NCI-H345 treated with DMSO at 0.1 percent for 48 hours (cell line): ENCODE data around the gene CCDC86.
A peak's percentile ranks its signal among the peaks of the same experiment; 100 is the strongest.

Source experiments
- DNase-seq: peaks from one replicate; lab custom pipeline; 2025; ENCODE audit not compliant: unreplicated experiment; lab: John Stamatoyannopoulos, UW

The CCDC86 gene

GRCh38 chr11:60868682-60869450 lies 27.0 kb downstream of the CCDC86 start:
- DNase-seq, result no peak

- no peak for DNase-seq
Measured at GRCh38 chr11:60869451-60869825, 27.5 kb downstream of the CCDC86 start.

DNA sequence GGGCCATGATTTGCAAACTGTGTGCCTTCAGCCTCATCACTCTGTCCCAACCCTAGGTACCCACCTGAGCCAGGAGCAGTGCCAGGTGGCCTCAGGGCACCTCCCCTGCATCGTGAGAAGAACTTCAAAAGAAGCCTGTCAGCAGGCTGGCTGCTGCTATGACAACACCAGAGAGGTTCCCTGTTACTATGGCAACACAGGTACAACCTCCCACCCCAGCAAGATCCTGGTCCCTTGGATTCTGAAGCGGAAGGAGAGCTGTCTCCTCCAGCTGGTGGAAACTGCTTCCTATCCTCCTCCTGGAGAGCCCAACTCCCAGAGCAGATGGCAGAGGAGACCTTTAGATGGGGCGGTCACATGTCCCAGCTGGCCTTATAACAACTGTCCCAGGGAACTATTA lies 28.4 kb downstream of the CCDC86 start:
- no peak for DNase-seq

DNA sequence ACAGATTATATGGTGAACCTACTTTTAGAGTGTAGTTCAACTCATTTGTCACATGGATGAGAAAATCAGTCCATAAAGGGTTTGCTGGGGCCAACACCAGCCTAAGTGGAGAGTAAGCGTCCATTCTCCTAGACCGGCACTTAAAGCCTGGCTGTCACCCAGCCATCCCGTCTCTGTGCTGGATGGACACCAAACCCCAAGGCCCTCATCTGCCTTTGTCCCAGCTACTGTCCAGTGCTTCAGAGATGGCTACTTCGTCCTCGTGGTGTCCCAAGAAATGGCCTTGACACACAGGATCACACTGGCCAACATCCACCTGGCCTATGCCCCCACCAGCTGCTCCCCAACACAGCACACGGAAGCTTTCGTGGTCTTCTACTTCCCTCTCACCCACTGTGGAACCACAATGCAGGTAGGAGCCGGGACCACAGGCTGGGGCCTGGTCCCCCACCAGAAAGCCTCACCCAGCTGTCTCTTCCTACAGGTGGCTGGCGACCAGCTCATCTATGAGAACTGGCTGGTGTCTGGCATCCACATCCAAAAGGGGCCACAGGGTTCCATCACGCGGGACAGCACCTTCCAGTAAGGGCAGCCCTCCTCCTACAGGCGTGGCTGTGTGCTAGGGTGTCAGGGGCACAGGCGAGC lies 28.9 kb downstream of the CCDC86 start:
- no peak for DNase-seq

DNA sequence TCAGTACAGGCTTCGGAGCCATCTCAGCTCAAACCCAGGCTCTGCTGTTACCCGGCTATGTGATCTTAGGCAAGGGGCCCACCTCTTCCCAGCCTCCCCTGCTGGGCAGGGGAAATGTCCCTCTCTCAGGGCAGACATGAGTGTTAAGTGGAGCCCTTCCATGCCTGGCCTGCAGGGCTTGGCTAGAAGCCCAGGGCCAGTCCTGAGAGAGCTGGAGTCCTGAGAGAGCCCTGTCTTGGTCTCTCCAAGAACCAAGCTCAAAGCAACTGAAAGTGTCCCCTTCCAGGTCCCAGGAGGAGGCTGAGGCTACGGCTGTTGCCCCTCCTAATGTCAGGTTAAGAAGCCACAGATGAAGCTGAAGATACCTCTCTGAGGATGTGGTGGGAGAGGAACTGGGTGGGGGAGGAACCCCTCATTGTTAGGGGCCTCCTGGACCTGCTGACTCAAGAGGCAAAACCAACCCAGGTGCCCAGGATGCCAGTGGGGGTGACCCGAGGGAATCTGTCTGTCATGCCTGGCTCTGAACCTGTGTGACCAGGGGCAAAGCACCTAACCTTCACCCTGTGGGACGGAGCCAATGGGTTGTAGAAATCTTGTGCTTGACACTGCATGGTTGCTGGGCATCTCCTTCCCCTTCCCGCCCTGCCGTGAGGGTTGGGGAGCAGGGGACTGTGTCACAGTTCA lies 29.6 kb downstream of the CCDC86 start:
- DNase-seq, result no peak

DNA sequence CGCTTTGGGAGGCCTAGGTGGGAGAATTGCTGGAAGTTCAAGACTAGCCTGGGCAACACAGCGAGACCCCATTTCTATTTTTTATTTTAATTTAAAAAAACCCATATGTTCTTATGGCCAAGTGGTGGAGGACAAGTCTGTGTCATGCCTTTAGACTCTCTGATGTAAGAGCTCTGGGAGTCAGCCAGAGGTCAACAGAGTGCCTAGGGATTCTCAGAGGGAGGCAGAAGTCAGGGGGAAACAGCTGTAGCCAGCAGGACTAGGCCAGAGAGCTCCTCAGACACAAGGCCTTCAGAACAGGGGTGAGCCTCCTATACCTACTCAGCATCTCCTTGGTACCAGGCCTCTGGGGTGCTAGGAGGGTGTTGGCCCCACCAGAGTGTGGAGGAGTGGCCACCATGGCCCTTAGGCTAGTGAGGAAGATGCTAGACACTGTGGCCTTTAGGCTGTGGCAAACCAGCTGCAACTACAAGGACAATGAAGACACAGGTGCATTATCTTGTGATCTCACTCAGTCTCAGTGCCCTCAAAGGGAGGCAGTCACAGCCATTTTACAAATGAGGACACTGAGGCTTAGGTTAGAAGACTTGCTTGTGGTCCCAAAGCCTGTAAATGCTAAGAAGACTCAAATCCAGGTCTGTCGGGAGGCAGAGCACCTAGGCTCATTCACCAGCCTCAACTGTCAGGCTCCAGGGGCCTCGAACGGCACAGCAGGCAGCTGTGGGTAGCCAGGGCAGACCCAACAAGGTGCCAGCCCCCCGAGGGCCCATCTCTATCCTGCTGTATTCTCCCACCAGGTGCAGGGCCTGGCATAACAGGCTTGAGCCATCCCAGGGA lies 30.4 kb downstream of the CCDC86 start:
- no peak for DNase-seq

DNA sequence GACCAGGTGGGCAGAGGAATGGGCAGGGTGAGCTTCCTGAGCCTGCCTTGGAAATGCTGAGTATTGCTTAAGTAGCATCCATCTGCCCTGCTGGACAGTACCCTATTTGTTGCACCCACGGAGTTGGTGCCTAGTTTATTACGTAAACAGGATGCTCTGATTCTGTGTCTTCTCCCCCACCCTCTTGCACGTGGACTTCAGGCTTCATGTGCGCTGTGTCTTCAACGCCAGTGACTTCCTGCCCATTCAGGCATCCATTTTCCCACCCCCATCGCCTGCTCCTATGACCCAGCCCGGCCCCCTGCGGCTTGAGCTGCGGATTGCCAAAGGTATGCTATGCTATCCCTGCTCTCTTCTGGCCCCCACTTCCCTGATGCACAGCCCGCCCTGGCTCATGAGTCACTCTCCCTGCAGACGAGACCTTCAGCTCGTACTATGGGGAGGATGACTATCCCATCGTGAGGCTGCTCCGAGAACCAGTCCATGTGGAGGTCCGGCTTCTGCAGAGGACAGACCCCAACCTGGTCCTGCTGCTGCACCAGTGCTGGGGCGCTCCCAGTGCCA lies 31.1 kb downstream of the CCDC86 start:
- DNase-seq, result no peak

DNA sequence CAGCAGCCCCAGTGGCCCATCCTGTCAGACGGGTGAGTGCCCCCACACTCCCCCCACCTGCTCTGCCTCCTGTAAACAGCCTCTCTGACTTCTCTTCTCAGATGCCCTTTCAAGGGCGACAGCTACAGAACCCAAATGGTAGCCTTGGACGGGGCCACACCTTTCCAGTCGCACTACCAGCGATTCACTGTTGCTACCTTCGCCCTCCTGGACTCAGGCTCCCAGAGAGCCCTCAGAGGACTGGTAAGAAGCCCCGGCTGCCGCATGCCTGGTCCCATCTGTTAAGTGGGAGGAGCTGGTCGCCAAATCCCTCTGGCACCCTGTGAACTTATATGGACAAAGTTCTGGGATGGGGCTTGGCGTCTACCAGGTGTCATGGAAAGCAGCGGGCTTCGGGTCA lies 31.6 kb downstream of the CCDC86 start:
- no peak for DNase-seq

DNA sequence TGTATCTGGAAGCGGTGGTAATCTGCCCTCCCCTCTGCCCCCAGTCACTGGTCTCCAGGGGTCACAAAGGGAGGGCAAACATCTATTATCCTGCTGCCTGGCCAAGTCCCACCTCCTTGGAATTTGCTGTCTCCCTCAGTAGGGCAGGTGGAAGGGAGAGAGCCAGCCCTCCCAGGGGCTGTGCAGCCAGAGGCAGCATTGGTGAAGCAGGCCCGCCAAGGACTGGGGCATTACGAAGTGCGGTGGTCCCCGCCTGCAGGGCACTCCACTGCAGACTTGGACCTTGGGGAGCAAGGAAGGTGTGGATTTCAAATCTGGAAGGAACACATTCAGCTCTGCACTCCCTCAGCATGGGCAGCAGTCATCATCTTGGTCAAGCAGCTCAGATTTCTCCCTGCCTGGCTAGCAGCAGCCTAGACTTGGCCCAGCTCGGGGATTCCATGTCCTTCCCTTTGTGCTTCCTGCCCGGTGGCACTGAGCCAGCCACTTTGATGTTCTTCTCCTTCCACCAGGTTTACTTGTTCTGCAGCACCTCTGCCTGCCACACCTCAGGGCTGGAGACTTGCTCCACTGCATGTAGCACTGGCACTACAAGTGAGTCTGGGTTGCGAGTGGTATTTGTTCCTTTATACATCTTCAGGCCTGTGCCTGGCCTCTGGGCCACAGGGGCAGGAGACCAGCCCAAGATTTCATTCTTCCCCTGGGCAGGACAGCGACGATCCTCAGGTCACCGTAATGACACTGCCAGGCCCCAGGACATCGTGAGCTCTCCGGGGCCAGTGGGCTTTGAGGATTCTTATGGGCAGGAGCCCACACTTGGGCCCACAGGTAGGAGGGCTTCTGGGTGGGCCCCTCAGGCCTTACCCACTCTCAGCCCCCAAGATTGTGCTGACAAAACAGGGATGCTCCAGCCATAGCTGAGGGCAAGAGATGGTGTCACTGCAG lies 32.8 kb downstream of the CCDC86 start:
- DNase-seq, result no peak

DNA sequence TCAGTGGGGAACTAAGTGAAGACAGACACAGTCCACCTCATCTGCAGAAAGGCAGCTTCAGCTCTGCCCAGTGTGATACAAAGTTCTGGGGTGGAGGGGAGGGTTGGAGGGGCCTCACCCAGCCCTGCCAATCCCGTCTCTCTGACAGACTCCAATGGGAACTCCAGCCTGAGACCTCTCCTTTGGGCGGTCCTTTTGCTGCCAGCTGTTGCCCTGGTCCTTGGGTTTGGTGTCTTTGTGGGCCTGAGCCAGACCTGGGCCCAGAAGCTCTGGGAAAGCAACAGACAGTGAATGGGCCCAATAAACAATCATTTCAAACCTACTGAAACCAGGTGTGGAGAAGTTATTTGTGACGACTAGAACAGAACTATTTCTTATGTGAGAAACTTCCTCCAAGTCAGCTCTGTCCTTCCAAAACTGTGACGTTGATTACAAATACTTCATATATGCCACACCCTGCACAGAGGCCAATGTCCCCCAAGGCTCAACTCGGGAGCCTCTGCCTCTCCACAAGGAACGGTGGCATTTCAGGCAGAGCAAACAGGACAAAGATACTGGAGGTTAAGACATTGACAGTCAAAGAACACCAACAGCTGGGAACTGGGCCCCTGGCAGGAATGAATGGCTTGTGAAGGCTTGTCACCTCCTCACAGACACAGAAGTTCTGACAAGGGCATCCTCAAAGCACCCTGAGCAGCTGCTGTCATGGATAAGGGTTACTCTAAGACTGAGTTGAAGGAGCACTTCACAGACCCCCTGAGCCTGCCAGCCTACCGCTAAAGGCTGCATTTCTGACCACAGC lies 33.7 kb downstream of the CCDC86 start:
- DNase-seq, result no peak

DNA sequence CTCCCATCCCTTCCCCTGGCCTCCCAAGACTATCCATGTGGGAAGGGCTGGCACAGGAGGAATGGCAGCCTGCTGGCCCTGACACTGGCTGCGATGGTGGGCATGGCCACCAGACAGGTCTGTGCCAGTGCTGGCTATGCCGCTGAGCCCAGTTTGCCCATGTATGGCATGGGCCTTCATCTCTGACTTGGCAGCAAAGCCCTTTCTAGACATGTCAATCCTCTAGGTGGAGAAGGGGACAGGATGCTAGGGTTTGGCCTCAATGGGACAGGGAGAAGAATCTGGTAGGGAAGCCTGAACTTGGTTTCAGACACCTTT lies 34.2 kb downstream of the CCDC86 start:
- no peak for DNase-seq

GRCh38 chr11:60878245-60879101 lies 36.6 kb downstream of the CCDC86 start:
- DNase-seq, result no peak

DNA sequence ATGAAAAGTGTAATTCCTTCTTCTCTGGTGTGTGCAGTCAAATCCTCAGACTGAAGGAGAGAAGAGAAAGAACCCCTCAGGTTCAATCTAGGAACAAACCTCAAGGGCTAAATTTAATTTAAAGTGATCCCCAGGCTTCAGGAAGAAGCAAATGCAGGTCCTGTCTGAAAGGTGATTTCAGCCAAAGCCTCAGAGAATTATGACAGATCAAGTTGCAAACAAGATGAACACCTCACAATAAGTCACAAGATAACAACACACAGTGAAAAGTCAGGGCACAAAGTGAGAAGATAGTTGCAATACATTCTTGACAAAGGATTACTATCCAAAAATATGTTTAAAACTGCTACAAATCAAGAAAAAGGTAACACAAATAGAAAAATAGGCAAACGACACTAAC lies 37.2 kb downstream of the CCDC86 start:
- DNase-seq, result no peak

GRCh38 chr11:60879971-60880588 lies 38.2 kb downstream of the CCDC86 start:
- DNase-seq, result no peak

DNA sequence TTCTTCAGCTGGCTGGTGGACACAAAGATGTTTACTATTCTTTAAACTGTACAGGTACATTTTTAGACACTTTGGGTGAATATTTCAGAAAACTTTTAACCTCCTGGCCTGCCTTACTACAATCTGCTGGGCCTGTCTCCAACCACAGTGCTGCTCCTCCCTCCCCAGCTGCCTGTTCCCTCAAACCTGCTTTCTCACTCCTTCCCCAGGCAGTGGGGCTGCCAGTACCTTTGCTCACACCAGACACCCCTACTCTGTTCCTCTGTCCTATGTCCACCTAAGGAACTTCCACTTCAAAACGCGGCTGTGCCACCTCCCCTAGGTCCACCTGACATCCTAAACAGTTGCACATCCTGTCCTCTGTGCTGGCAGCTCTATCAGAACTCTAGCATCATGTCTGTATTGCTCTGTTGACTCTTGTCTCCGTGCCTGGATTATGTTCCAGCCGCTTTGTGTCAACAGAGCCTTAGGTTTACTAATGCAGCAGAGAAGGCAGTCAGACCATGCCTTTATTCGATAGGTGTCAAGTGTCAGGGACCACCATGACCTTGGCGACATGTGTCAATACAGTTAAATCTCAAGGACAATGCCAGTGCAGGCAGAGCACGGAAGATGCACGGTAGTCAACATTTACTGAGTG lies 38.9 kb downstream of the CCDC86 start:
- DNase-seq, result peak; percentile 8

- peak; percentile 3 for DNase-seq
Measured at GRCh38 chr11:60887556-60887955, 45.6 kb downstream of the CCDC86 start.

DNA sequence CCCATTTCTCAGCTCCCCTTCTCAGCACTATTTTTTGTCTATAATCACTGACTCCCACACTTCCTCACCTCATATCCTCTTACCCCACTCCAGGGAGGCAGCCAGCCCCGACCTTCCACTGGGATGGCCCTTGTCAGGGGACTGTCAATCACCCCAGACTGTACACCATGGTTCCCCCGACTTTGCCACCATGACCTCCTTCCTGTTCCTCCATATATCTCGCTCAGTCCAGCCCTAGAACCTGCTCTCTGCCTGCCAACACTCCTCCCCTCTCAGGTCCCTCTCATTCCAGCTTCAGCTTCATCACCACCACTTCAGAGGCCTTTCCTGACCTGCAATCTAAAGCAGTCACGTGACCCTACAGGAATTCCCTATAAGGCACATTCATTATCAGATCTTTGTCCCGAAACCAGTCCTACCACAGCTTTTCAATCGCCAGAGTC lies 48.0 kb downstream of the CCDC86 start:
- no peak for DNase-seq
